GM18867 (cell line): ENCODE data around the gene MAP4.

ENCODE experiments used
- ATAC-seq: cut with Tn5 transposase; IDR thresholded peaks from one replicate; pipeline ENCODE4 v1.9.1; 2021; ENCODE audit warnings: mild to moderate bottlenecking, moderate library complexity; ENCODE audit not compliant: unreplicated experiment

MAP4 gene

GRCh38 chr3:47976135-47976732, 40.0 kb downstream of the MAP4 start:
- no peak for ATAC-seq

GRCh38 chr3:47974974-47975470, 41.2 kb downstream of the MAP4 start:
- no peak for ATAC-seq

DNA sequence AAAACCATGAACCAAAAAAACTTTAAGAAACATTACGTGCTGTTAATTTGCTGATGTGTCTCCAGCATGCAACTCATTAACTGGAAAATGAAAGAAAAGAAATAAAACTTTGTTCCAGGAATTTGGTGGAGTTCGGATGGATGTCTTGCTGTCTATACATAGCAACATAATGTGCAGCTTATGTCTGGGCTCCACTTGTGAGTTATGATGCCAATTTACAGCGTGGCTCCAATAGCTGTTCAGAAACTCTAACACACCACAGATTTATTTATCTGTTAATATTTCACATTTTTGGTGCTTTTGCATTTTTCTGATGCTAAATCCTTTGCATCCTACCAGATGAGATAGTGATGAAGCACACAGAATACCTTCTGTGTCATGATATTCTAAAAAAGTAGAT, 45.1 kb downstream of the MAP4 start:
- no peak for ATAC-seq

GRCh38 chr3:47964740-47965139, 51.5 kb downstream of the MAP4 start:
- ATAC-seq: no peak

GRCh38 chr3:47961815-47962606, 54.2 kb downstream of the MAP4 start:
- ATAC-seq: no peak

GRCh38 chr3:47961036-47961435, 55.2 kb downstream of the MAP4 start:
- no peak for ATAC-seq

DNA sequence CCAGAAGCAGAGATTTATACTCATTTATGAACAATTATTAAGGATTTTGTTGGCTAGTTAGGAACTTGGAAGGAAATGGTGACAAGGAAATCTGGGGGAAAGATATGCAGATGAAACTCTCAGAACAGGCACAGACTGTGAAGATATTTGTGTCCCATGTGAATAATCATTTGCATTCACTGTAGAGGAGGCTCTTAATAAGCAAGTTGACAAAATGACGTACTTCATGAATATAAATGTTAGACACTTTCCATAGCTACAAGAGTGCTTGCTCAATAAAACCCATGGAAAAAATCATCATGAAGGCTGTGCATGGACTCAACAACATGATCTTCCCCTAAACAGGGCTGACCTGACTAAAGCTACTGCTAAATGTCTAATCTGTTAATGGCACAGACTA, 59.7 kb downstream of the MAP4 start:
- no peak for ATAC-seq

- no peak for ATAC-seq
Observed at GRCh38 chr3:47954567-47954966, 61.6 kb downstream of the MAP4 start.

DNA sequence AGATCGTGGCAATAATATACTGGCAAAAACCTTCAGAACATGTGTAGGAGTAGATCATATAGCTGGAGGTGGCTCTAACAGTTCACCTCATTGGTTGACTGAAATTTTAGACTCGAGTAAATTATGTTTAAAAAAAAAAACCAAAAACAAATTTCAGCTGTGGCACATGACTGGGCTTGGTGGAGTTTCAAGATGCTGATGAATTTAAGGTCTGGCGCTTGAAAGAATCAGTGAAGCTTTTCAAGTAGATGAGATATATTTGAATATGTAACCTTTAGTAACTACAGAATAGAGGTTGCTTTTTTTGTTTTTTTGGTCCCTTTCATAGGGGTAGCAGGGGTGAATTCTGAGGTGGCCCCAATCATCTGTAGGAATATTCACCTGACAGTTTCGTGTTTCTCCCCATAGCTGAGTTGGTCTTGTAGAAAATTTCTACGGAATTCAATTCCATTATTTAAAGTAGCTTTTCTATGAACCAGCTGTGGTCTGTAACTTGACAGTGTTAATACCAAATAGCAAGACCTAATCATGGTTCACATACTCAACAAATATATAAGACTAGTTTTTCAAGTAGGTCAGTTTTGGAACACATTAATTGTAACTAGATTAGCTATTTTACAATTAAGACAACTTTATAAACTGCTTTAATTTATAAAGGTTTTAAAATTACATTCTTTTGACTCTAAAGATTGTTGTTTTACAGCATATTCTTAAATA, 65.6 kb downstream of the MAP4 start:
- ATAC-seq: no peak

- ATAC-seq: no peak
Observed at GRCh38 chr3:47949979-47950378, 66.2 kb downstream of the MAP4 start.

- no peak for ATAC-seq
Observed at GRCh38 chr3:47940232-47940631, 76.0 kb downstream of the MAP4 start.

GRCh38 chr3:47932421-47932820, 83.8 kb downstream of the MAP4 start:
- no peak for ATAC-seq

DNA sequence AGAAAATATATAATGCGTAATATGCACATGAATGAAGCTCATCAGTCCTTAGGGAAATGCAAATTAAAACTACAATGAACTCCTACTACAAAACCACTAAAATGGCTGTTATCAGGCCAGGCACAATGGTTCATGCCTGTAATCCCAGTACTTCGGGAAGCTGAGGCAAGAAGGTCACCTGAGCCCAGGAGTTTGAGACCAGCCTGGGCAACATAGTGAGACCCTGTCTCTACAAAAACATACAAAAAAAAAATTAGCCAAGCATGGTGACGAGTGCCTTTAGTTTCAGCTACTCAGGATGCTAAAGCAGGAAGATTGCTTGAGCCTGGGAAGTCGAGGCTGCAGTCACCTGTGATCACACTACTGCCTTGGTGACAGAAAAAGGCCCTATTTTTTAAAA, 85.2 kb downstream of the MAP4 start:
- no peak for ATAC-seq

DNA sequence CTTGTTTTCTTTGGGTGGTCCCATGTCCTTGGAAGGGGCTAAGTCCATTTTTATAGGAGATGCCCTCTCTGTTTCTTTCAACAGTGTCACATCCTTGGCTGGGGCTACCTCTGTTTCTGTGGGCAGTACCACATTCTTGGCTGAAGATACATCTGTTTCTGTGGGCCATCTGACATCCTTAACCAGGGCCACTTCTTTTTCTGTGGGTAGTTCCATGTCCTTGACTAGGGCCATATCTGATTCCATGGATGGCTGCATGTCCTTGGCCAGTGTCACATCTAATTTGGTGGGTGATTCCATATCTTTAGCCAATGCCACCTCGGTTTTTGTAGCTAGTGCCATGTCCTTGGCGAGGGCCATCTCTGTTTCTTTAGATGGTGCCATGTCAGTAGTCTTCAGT, 99.5 kb downstream of the MAP4 start:
- ATAC-seq: no peak

DNA sequence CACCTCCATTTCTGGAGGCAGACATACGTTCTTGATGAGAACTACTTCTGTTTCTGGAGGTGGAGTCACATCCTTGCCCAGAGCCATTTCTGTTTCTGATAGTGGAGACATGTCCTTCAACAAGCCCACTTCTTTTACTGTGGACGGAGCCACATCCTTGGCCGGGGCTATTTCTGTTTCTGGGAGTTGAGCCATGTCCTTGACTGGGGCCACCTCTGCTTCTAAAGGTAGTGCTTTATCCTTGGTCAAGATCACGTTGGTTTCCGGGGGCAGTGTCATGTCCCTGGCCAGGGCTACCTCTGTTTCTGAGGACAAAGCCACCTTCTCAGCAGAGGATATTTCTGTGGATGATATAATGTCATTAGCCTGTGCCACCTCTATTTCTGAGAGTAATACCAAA, 100.0 kb downstream of the MAP4 start:
- no peak for ATAC-seq

DNA sequence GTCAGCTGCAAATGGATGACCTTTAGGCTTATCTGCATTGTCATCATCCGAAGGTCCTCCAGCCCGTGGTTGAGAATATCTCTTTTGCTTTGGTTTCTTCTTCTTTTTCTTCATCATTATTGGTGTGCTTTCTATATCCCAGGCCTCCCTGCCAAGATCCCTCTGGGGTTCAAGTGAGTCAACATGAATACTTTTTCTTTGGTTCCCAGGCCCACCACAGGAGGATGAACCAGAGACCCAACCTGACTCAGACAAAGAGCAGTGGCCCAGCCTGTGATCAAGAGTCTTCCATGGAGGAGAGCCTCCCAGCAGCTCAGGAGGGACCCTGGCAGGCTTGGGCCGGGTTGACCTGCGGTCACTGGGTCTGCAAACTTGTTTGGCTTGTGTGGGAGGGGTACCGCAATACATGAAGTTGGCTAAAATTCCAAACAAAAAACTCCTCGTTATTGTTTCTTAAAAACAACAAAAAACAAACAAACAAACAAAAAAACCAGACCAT, 104.2 kb downstream of the MAP4 start:
- ATAC-seq: no peak

DNA sequence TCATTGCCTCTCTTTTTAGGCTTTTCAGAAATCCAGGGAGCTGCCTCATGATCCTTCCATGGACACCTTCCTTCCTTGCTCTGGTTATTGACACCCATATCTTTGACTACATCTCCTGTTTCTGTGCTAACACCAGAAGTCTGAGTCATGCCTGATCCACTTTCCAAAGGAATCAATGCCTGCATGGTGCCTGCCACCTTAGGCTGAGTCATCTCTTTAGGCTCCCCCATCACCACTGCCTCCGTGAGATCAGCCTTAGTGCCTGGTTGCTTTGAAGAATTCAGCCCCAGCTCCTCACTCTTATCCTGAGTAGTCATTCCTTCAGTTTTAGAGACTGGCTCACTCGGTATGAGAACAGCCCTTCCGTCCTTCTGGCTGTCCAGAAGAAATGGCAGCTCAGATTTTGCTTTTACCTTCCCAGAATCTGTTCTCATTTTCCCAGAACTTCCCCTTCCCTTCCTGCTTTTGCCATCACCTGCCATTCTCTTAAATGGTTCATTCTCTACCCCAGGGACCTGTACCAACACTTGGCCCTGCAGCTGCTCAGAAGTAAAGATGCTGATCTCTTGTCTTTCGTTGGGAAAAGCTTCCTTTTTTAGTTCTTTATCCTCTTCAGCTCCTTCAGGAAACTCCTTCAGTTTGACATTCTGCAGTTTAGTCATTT, 105.3 kb downstream of the MAP4 start:
- ATAC-seq: no peak

DNA sequence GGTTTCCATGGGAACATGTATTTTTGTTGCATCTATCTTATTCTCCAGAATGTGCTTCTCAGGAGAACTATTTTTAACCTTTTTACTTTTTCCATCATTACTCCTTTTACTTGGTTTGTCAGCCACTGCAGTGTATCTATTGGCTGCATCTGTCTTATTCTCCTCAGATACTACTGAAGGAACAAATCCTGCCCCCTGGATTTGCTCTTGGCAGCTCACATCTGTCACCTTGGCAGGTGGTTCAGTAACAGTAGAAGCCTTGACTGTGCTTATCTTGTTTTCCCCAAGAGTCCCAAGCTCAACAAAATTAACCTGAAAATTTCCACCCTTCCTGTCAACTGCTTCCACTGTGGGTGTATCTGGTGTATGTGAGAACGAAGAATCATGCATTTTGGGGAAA, 106.0 kb downstream of the MAP4 start:
- no peak for ATAC-seq

DNA sequence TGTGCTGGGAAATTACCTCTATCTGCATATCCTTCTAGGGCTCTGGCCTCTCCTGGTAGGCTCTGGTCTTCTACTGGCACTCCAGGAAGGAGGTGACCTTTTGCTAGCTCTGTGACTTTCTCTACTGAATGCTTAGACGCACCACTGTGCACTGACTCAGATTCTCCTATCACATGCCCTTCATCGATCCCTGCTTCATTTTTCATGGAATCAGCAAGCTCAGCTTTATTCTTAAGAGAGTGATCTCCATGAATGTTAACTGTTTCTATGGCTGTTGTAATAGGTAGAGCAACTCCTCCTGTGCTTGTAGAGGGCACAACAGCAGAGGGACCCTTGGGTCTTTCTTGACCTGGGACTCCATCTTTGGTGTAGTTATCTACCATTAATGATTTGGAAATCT, 106.6 kb downstream of the MAP4 start:
- no peak for ATAC-seq

GRCh38 chr3:47908744-47909143, 107.5 kb downstream of the MAP4 start:
- no peak for ATAC-seq

- ATAC-seq: no peak
Observed at GRCh38 chr3:47907784-47908183, 108.4 kb downstream of the MAP4 start.
